ENCODE results near the gene LRSAM1.

- no peak for TF ChIP-seq CTCF (IDR thresholded peaks at IDR 0.05; ENCODE audit: low read depth, low read length)
- TF ChIP-seq MYC (IDR thresholded peaks at IDR 0.05; ENCODE audit: low read depth, low read length) = no peak
These were observed 53.6 kb downstream of the LRSAM1 start for GRCh38 chr9:127504887-127505251.

Data from NB4 (cell line).